ENCODE data around the gene ISL2. TPM values are rescaled to one million over a fixed set of nuclear protein-coding genes. Genes with fewer than 3 reads are reported as not detected.

ISL2 gene
- total RNA-seq, 1 experiment from 2014 or later: 0.15 TPM

DNA sequence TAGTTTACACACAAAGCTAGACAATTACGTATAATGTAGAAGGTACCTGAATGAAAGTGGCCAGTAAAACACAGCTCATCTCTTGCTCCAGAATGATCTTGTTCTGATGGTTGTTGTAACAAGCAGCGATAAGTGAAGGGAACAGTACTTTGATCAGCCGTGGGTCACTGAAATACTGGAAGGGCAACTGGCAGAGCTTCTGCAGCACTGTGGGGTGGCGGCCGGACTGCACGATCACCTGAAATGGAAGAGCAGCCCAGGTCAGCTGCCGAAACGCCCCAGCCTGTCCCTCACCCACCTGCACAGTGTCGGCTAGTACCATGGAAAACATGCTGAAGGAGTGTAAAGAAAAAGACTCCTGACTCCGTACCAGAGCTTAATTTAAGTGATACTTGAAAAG is 17.3 kb downstream of the ISL2 start:
- no peak overlapping the region for H4K91ac ChIP-seq (ENCODE audit: insufficient read length, low read depth, low read length)
- H4K5ac ChIP-seq (ENCODE audit: insufficient read length, low read depth, low read length): no peak overlapping the region
- no peaks in the 10 kb centered on the region for H3K23me2 ChIP-seq (ENCODE audit: insufficient read length, low read depth, low read length, poor library complexity, severe bottlenecking)
- no peak overlapping the region for H3K4me2 ChIP-seq (ENCODE audit: insufficient read depth, insufficient read length, low read length)
- no peak overlapping the region for H3K56ac ChIP-seq (ENCODE audit: insufficient read length, low read depth, low read length)
- no peak overlapping the region for H3K9ac ChIP-seq (ENCODE audit: extremely low read depth, insufficient read length, low read length)
- no peaks in the 10 kb centered on the region for H3K79me2 ChIP-seq (ENCODE audit: insufficient read depth, low read length)
- no peak overlapping the region for H2BK15ac ChIP-seq (ENCODE audit: low read depth, low read length)
- H2BK5ac ChIP-seq (ENCODE audit: insufficient read length, low read length): no peak overlapping the region
- WGBS (ENCODE audit: extremely low coverage, insufficient read length, low lambda C conversion rate): no CpG with 5 or more reads among the region's 10 CpGs
- H3T11ph ChIP-seq (ENCODE audit: low read length): no peak overlapping the region
- no peaks in the 10 kb centered on the region for H4K20me1 ChIP-seq (ENCODE audit: control insufficient read depth, insufficient read depth, insufficient read length)
- no peak overlapping the region for H2BK120ac ChIP-seq (ENCODE audit: low read depth, low read length, poor library complexity, severe bottlenecking)
- H3K14ac ChIP-seq (ENCODE audit: insufficient read depth, low read length): no peak overlapping the region
- no peak overlapping the region for H4K8ac ChIP-seq (replicated peaks; ENCODE audit: insufficient read length, low read depth, low read length)
- no peaks in the 10 kb centered on the region for H3K4me1 Mint-ChIP-seq
- no peak overlapping the region for H2BK20ac ChIP-seq (ENCODE audit: low read depth, low read length, poor library complexity, severe bottlenecking)
- no peak overlapping the region for H3K27ac Mint-ChIP-seq
- H2BK12ac ChIP-seq (ENCODE audit: insufficient read length, low read depth, low read length): no peak overlapping the region
- no peaks in the 10 kb centered on the region for H3K9me3 Mint-ChIP-seq
- H3K36me3 Mint-ChIP-seq (ENCODE audit: insufficient read depth in 1 of 3, low read depth in 3 of 3): no peaks in the 10 kb centered on the region
- H2AK5ac ChIP-seq (ENCODE audit: insufficient read length, low read length): no peak overlapping the region
- no peak for DNase-seq
- no peak overlapping the region for H3K27ac ChIP-seq (ENCODE audit: insufficient read length, low read depth, low read length)
- H3K4ac ChIP-seq (ENCODE audit: low read depth, low read length): no peak overlapping the region
- H3K9me3 ChIP-seq (ENCODE audit: control insufficient read depth, low read depth, low read length): no peaks in the 10 kb centered on the region
- no peaks in the 10 kb centered on the region for H3K79me1 ChIP-seq (ENCODE audit: insufficient read depth, low read depth, low read length, poor library complexity, severe bottlenecking)
- no peak overlapping the region for H3K18ac ChIP-seq (ENCODE audit: insufficient read length, low read depth, low read length)
- TF ChIP-seq CTCF (conservative IDR thresholded peaks at IDR 0.05): no peak
- H3K27me3 ChIP-seq (ENCODE audit: insufficient read depth, low read length): peaks cover under 1% of the 10 kb centered on the region; the same call in 1 of the 2 replicates
- no peaks in the 10 kb centered on the region for H3K4me1 ChIP-seq (ENCODE audit: insufficient read depth, low read length)
- H3K27me3 Mint-ChIP-seq (ENCODE audit: low read depth): peaks cover 33% of the 10 kb centered on the region
- H3K23ac ChIP-seq (ENCODE audit: insufficient read length, low read depth, low read length): no peak overlapping the region
- no peak overlapping the region for H2AFZ ChIP-seq (ENCODE audit: low read length)
- no peak overlapping the region for H3K4me3 Mint-ChIP-seq

All from H9 (cell line).